HCT116 (cell line): ENCODE results near the gene GMPPA. TPM values are rescaled to one million over a fixed set of nuclear protein-coding genes. Genes with fewer than 3 reads are reported as not detected.

Experiments used
- ATAC-seq: fragments of 200-7000 bp; cut with Tn5 transposase; 2 replicates; pipeline ENCODE4 v1.9.1; 2020; ENCODE audit warnings: mild to moderate bottlenecking, moderate library complexity
- BruUV-seq: library from RNA; stranded (reverse); fragments of 400-500 nt; replicated peaks from 2 replicates; lab custom pipeline; 2021; lab: Mats Ljungman, UMichigan
- CTCF ChIA-PET: fragments of 300-600 bp; sonication (Branson Sonifier 250); formaldehyde crosslinking; loops from one replicate; lab custom pipeline; 2021; ENCODE audit warnings: antibody characterized with exemption; lab: Charles Lee
- POLR2A ChIA-PET: fragments of 300-600, 350-600 bp; sonication (Branson Sonifier 250); formaldehyde crosslinking; loops from one replicate; lab custom pipeline; 2021; ENCODE audit warnings: antibody characterized with exemption; lab: Charles Lee
- RAD21 ChIA-PET, 2 experiments: fragments of 300-600 bp; sonication (Branson Sonifier 250); formaldehyde crosslinking; loops; one replicate each; lab custom pipeline; 2023; ENCODE audit warnings: low total read pairs in 2 of 2; ENCODE audit not compliant: uncharacterized antibody in 2 of 2, unreplicated experiment in 2 of 2, low non-redundant PET in 1 of 2; lab: Charles Lee
- DNase-seq: peaks from one replicate; pipeline ENCODE4 v3.0.0-alpha.2; 2010; ENCODE audit warnings: low read depth, low spot score
- H2AFZ ChIP-seq: fragments of 200-600 bp; shearing (Covaris generic), sonication (generic); 2 replicates; pipeline ENCODE4 v1.6.1; 2017; ENCODE audit warnings: low read depth, mixed run types, mixed read lengths, antibody characterized with exemption, low read length; ENCODE audit not compliant: poor library complexity, severe bottlenecking
- H3K27ac ChIP-seq: 2 replicates; pipeline ENCODE4 v1.5.1; 2012; ENCODE audit warnings: low read depth, low read length
- H3K27me3 ChIP-seq: fragments of 200-600 bp; sonication (generic); 2 replicates; pipeline ENCODE4 v1.6.1; 2016; ENCODE audit warnings: mixed run types, low read length, mixed read lengths; ENCODE audit not compliant: insufficient read depth
- H3K36me3 ChIP-seq, 2 experiments: fragments of 200-500 bp in 1 of 2; fragments of 200-600 bp in 1 of 2; sonication (Bioruptor generic) in 1 of 2; sonication (generic) in 1 of 2; 2 replicates each; pipeline versions ENCODE4 v1.5.1 to v1.6.1; 2014 to 2016; ENCODE audit warnings: low read length in 2 of 2, inconsistent platforms in 1 of 2, mixed read lengths in 1 of 2, mixed run types in 1 of 2; ENCODE audit not compliant: insufficient read depth in 2 of 2, control insufficient read depth in 1 of 2
- H3K4me1 ChIP-seq, 2 experiments: fragments of 200-600 bp in 1 of 2; sonication (generic) in 1 of 2; 2 replicates each; pipeline versions ENCODE4 v1.5.1 to v1.6.1; 2012 to 2017; ENCODE audit warnings: low read length in 2 of 2, inconsistent platforms in 1 of 2, mild to moderate bottlenecking in 1 of 2, mixed read lengths in 1 of 2, mixed run types in 1 of 2, moderate library complexity in 1 of 2; ENCODE audit not compliant: insufficient read depth in 2 of 2, control insufficient read depth in 1 of 2
- H3K4me2 ChIP-seq: fragments of 200-600 bp; sonication (generic); 2 replicates; pipeline ENCODE4 v1.6.1; 2017; ENCODE audit warnings: mixed run types, low read length, mixed read lengths
- H3K4me3 ChIP-seq, 2 experiments: fragments of 200-600 bp in 1 of 2; sonication (generic) in 1 of 2; replicated peaks in 1 of 2; 2 replicates each; pipeline ENCODE4 v1.5.1; 2011 to 2016; ENCODE audit warnings: low read length in 2 of 2, control low read depth in 1 of 2, low read depth in 1 of 2, mild to moderate bottlenecking in 1 of 2, mixed read lengths in 1 of 2, mixed run types in 1 of 2
- H3K79me2 ChIP-seq: fragments of 200-600 bp; sonication (generic); 2 replicates; pipeline ENCODE4 v1.6.1; 2017; ENCODE audit warnings: mild to moderate bottlenecking, mixed run types, low read length, moderate library complexity, mixed read lengths; ENCODE audit not compliant: insufficient read depth
- H3K9ac ChIP-seq: fragments of 200-600 bp; sonication (generic); 2 replicates; pipeline ENCODE4 v1.6.1; 2016; ENCODE audit warnings: low read length, mixed read lengths
- H3K9me2 ChIP-seq: fragments of 200-600 bp; sonication (generic), shearing (Covaris generic); 2 replicates; pipeline ENCODE4 v1.6.1; 2017; ENCODE audit warnings: mixed run types, mild to moderate bottlenecking, moderate library complexity; ENCODE audit not compliant: insufficient read depth
- H3K9me3 ChIP-seq, 2 experiments: fragments of 200-500 bp in 1 of 2; fragments of 200-600 bp in 1 of 2; sonication (Bioruptor generic) in 1 of 2; sonication (generic) in 1 of 2; 2 replicates each; pipeline ENCODE4 v1.6.1; 2014 to 2017; ENCODE audit warnings: low read length in 2 of 2, mixed read lengths in 2 of 2, inconsistent platforms in 1 of 2, low read depth in 1 of 2, mild to moderate bottlenecking in 1 of 2, mixed run types in 1 of 2, moderate library complexity in 1 of 2; ENCODE audit not compliant: control insufficient read depth in 1 of 2, insufficient read depth in 1 of 2
- H4K20me1 ChIP-seq: fragments of 200-600 bp; sonication (generic), shearing (Covaris generic); 2 replicates; pipeline ENCODE4 v1.6.1; 2017; ENCODE audit warnings: mixed run types, mild to moderate bottlenecking, moderate library complexity; ENCODE audit not compliant: insufficient read depth
- CBX3 ChIP-seq: IDR thresholded peaks from 2 replicates; pipeline ENCODE4 v1.6.1; 2012; ENCODE audit warnings: low read depth
- EZH2 ChIP-seq: fragments of 200-600 bp; sonication (generic); IDR thresholded peaks from 2 replicates; pipeline ENCODE4 v1.6.1; 2017; ENCODE audit warnings: antibody characterized with exemption, mixed run types
- EZH2phosphoT487 ChIP-seq: fragments of 200-600 bp; IDR thresholded peaks from 2 replicates; pipeline ENCODE4 v1.6.1; 2018; ENCODE audit warnings: antibody characterized with exemption, borderline replicate concordance
- FOSL1 ChIP-seq: IDR thresholded peaks from 2 replicates; pipeline ENCODE4 v1.6.1; 2012; ENCODE audit warnings: low read depth
- POLR2A ChIP-seq: IDR thresholded peaks from 2 replicates; pipeline ENCODE4 v1.7.0; 2011; ENCODE audit warnings: borderline replicate concordance; ENCODE audit not compliant: insufficient read depth, insufficient read length; ENCODE audit errors: extremely low read depth
- REST ChIP-seq: IDR thresholded peaks from 2 replicates; pipeline ENCODE4 v1.6.1; 2012; ENCODE audit warnings: low read depth
- ZBTB33 ChIP-seq: IDR thresholded peaks from 2 replicates; pipeline ENCODE4 v1.6.1; 2011; ENCODE audit warnings: mild to moderate bottlenecking, low read length, moderate library complexity; ENCODE audit not compliant: insufficient replicate concordance; ENCODE audit errors: extremely low read depth
- intact Hi-C: fragments of 100-400 bp; cut with micrococcal nuclease; formaldehyde crosslinking; loops from 2 replicates; pipeline ENCODE4 v1.10.0; 2022
- total RNA-seq: library from RNA; stranded (reverse); gene quantifications from one replicate; pipeline ENCODE4 v1.2.1, GENCODE V29; 2021; ENCODE audit not compliant: unreplicated experiment
- TF ChIP-seq, protein P1 (sequence below), 3 experiments: fragments of 200-600 bp in 1 of 3; sonication (generic) in 1 of 3; IDR thresholded peaks in 2 of 3; conservative IDR thresholded peaks in 1 of 3; 2 replicates each; pipeline ENCODE4 v1.5.1; 2012 to 2017; ENCODE audit warnings: low read depth in 2 of 3, low read length in 2 of 3, antibody characterized with exemption in 1 of 3, borderline replicate concordance in 1 of 3, control low read depth in 1 of 3, mild to moderate bottlenecking in 1 of 3, mixed read lengths in 1 of 3, mixed run types in 1 of 3, moderate library complexity in 1 of 3; ENCODE audit not compliant: insufficient read depth in 1 of 3

The GMPPA gene
- total RNA-seq, 1 experiment from 2014 or later, result 71.8 TPM

- H3K27ac ChIP-seq, result no peak overlapping the region
- BruUV-seq, result no TSS peak
- POLR2A ChIA-PET, result no interaction called here
- CTCF ChIA-PET, result interaction anchor here (0.7 kb wide), 1 partner anchor 9 kb away, joined by 3 read pairs; the partner anchor contains the start of gene GMPPA
- DNase-seq (no peak), ATAC-seq (no peak)
- no peaks in the 10 kb centered on the region for H3K9me3 ChIP-seq
- H3K27me3 ChIP-seq, result no peaks in the 10 kb centered on the region
- no peaks in the 10 kb centered on the region for H3K4me1 ChIP-seq
- H3K4me2 ChIP-seq, result no peak overlapping the region
- no peak overlapping the region for H3K9ac ChIP-seq
- no peaks in the 10 kb centered on the region for H3K36me3 ChIP-seq
- no peak overlapping the region for H3K4me3 ChIP-seq
- no peak overlapping the region for H2AFZ ChIP-seq
- H3K79me2 ChIP-seq, result no peaks in the 10 kb centered on the region
- H4K20me1 ChIP-seq, result no peaks in the 10 kb centered on the region
- RAD21 ChIA-PET, result no interaction called here
- intact Hi-C loops, result no loop called here
- no peak for TF ChIP-seq ZBTB33
- no peak for TF ChIP-seq REST
- TF ChIP-seq, protein P1, sequence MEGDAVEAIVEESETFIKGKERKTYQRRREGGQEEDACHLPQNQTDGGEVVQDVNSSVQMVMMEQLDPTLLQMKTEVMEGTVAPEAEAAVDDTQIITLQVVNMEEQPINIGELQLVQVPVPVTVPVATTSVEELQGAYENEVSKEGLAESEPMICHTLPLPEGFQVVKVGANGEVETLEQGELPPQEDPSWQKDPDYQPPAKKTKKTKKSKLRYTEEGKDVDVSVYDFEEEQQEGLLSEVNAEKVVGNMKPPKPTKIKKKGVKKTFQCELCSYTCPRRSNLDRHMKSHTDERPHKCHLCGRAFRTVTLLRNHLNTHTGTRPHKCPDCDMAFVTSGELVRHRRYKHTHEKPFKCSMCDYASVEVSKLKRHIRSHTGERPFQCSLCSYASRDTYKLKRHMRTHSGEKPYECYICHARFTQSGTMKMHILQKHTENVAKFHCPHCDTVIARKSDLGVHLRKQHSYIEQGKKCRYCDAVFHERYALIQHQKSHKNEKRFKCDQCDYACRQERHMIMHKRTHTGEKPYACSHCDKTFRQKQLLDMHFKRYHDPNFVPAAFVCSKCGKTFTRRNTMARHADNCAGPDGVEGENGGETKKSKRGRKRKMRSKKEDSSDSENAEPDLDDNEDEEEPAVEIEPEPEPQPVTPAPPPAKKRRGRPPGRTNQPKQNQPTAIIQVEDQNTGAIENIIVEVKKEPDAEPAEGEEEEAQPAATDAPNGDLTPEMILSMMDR (IDR thresholded peaks at IDR 0.05 in 2 of 3, conservative IDR thresholded peaks at IDR 0.05 in 1 of 3; ENCODE audit: borderline replicate concordance in 1 of 3, insufficient read depth in 1 of 3, low read depth in 2 of 3, low read length in 2 of 3), result no peak
- TF ChIP-seq EZH2phosphoT487, result no peak
- no peak for TF ChIP-seq FOSL1
- TF ChIP-seq CBX3, result no peak
- no peak for TF ChIP-seq POLR2A
- TF ChIP-seq EZH2, result no peak
- TF ChIP-seq, all 23 proteins: peak for 0
- no peaks in the 10 kb centered on the region for H3K9me2 ChIP-seq
Measured at GRCh38 chr2:219488844-219489194, 9.9 kb upstream of the GMPPA start.
